Measurements from ENCODE around the gene MET.
"Not testable (repeated sequence)": the region's sequence is repeated elsewhere in the genome, so short reads cannot be mapped to it uniquely, and the experiment has no call there.

MET gene

GRCh38 chr7:116728413-116728812, 56.4 kb downstream of the MET start:
- no peak for DNase-seq

GRCh38 chr7:116730097-116731022, 58.4 kb downstream of the MET start:
- no peak for DNase-seq

- no peak for DNase-seq
Observed at GRCh38 chr7:116731023-116731395, 59.0 kb downstream of the MET start.

DNA sequence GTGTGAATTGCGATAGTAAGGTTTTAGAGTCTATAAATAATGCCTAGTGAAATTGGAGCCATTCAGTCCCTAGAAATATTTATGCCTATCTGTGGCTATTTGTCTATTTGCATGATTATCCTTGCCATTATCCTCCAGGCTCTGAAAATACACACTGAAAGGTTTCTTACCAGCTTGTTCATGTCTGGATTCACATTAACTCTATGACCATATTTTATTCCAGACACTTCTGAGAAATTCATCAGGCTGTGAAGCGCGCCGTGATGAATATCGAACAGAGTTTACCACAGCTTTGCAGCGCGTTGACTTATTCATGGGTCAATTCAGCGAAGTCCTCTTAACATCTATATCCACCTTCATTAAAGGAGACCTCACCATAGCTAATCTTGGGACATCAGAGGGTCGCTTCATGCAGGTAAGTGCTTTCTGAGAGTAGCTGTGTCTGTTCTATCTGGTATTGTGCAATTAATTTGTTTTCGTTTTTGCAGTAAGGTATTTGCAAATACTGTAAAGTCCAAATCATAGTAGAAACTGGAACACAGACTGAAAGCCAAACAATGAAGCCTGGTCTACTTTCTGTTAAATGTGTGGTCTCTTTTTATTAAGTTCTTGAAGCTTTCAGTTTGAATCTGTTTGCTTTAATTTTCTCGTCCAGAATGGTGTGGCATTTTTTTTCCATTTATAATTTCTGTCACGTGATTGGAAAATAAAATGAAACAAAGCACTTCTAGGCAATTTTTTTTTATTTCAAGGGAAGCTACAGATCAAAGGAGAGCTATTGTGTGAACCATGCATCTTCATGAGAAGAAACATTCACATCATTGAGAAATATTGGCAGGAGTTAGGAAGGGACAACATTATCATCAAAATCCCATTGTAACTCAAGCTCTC, 59.7 kb downstream of the MET start:
- no peak for DNase-seq

DNA sequence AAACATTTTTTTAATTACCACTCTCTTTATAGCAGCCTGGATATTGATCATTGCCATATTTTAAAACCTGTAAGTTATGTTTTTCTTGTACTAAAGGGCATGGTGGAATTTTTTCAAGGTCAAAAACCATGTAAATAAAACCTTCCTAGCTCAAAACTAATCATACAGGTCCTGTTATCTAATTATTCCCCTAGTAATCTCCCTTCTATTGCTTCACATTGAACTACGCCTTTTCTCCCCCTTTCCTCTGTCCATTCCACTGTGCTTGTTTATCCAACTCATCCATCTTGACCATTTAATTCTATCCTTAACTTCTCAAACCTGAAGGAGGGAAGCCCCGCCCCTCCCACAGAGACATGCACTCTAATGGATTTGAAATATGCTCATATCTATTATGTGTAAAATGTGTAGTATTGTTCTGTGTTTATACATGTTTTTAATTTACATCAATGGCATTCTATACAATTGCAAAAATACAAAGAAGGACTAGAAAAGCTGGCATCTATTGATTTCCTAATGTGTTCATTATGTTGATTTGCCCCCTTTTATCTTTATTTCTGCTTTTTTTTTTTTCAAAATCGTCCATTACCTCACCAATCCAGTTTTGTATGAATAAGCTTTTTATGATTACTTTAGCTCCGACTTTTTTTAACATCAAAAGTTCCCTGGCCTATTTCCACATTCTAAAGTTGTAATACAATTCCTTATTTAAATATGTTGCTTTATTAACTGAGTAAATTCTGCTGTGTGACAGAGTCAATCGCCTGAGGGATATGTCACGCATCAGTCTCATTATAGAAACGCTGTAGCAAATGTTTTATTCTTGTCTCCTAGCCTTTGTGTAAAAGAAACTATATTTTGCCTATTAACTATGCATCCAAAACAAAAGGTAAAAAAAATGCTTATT, 61.0 kb downstream of the MET start:
- no peak for DNase-seq

GRCh38 chr7:116733924-116734580, 62.1 kb downstream of the MET start:
- DNase-seq = no peak

DNA sequence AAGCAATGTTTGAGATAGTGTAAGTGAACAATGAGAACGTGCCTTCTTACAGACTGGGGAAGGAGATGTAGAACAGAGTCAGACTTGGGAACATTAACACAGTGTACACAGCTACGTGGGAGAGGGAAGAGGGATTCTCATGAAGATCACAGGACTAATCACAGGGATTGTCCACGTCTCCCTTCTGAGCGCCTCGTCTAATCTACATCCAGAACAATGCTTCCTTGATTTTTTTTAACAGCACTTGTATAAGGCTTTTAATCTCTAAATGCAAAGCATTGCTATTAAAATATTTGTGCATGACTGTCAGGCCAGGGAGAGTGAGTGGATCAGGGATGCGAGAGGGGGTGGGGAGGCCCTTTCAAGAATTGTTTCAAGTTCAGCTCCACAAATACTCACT, 62.7 kb downstream of the MET start:
- no peak for DNase-seq

- no peak for DNase-seq
Observed at GRCh38 chr7:116736927-116737715, 65.1 kb downstream of the MET start.

GRCh38 chr7:116738378-116738777, 66.4 kb downstream of the MET start:
- no peak for DNase-seq

DNA sequence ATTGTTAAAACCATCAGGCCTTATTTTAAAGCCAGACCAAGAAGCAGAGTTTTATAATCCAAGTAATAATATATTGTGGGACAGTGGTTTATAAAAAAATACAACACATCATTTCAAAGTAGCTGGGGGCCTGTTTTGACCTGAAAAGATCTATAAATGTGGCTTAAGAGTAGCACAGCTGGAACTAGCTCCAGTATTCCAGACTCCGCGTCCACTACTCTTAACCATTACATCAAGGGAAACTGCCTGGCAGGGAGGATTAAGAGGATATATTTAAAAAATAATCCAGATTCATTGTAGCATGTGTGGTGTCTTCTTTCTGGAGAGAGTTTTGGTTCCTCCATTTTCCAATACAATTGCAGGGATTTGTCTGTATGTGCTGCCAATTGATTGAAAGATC, 67.3 kb downstream of the MET start:
- no peak for DNase-seq

- no peak for DNase-seq
Observed at GRCh38 chr7:116740231-116740630, 68.2 kb downstream of the MET start.

DNA sequence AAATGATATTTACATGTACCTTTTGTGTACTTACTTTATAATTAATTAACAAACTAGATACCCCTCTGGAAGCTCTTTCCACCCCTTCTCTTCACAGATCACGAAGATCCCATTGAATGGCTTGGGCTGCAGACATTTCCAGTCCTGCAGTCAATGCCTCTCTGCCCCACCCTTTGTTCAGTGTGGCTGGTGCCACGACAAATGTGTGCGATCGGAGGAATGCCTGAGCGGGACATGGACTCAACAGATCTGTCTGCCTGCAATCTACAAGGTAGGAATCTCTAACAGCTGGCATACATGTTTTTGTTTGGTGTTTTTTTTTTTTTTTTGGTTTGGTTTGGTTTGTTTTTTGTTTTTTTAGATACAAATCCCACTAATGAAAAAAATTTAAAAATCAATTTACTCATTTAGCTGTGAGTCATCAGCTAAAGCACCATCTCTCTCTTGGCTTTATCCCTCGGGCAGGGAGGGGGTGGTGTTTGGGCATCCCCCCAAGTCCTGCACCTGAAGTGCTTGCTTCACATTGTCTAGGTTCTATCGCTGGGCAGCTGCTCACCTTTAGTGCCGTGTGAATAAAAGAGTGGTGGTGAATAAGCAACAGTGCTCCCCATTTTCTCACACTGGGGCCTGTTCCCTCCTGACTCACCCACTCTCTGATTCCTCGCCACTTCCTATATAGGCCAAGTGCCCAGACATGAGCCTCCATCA, 68.9 kb downstream of the MET start:
- no peak for DNase-seq

DNA sequence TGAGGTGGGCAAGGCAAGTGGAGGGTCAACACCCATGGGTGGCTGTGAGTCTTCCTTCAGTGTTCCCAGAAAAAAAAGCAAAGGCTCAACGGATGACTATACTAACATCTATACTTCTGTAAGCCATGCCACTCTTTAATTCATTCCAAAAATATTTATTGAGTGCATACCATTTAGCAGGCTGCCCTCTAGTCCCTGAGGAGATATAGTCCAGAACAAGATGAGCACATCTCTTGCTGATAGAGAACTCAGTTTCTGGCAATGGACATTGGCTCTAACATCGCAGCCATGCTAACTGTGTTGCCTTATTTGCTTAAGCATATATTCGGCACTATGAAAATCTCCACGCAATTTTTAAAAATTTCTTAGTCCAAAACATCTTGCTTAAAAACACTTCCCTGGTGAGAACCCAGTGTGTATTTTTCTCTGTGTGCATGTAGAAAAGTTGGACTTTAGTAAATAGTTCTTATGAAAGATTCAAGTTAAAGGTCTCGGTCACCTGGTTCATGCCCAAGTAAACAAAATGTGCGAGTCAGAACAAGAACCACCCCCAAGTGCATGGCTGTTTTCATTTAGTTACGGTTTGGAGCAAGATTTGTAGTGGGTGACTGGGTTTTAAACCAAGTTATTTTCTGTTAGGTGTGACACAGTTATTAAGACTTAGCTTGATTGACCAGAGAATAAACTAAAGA, 69.8 kb downstream of the MET start:
- no peak for DNase-seq

DNA sequence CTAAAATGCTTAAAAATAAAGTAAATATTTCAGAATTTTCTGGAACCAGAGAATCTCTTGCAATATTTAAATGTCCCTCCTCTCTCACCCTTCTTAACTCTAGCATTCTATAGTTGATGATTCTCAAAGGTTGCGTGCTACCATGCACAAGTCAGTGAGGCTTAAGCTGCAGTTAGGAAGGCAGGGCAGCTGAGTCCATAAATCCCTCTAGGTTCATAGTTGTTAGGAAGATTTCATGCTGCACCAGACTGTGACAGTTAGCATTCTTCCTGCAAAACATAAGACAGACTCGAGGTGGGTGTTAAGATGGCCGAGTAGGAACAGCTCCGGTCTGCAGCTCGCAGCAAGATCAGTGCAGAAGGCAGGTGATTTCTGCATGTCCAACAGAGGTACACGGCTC, 70.6 kb downstream of the MET start:
- DNase-seq = no peak

DNA sequence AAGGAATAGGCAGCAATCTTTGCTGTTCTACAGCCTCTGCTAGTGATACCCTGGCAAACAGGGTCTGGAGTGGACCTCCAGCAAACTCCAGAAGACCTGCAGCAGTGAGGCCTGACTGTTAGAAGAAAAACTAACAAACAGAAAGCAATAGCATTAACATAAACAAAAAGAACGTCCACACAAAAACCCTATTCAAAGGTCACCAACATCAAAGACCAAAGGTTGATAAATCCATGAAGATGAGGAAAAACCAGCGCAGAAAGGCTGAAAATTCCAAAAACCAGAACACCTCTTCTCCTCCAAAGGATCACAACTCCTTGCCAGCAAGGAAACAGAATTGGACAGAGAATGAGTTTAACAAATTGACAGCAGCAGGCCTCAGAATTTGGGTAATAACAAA, 71.8 kb downstream of the MET start:
- not testable (repeated sequence) for DNase-seq

GRCh38 chr7:116746388-116746787, 74.4 kb downstream of the MET start:
- not testable (repeated sequence) for DNase-seq

- not testable (repeated sequence) for DNase-seq
Observed at GRCh38 chr7:116751070-116751469, 79.1 kb downstream of the MET start.

DNA sequence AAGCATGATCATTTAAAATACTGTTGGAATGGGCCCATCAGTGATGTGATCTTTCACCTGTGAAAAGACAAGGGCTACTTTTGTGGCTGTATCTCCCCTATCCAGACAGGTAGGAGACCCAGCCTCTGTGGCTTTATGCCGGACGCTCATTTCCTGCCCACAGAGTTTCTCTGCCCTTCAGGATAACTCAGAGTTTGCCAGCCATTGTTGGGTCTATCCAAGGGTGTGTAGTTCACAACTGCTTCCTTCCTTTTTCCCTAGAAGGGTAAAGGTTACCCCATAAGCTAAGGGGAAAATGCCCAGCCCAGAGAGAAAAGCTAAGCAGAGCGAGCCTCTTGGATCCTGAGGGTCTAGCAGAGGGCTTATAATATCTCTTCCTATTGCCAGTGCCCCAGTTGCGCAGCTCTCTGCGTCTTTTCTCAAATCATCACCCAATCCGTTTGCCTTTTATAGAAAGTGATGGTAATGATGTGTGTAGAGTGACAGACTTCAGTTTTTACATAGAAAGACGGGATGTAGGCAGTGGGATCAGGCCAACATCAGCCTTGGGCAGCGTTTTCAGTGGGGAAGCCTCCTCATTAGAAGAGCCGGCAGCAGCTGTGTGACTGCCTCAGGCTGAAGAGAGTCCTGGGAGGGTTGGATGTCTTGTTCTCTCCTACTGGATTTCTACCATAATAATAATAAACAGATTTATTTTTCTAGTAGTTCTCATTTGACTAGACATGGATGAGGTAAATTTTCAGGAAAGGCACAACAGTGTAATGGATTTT, 80.5 kb downstream of the MET start:
- DNase-seq = no peak

GRCh38 chr7:116753130-116753529, 81.1 kb downstream of the MET start:
- no peak for DNase-seq
